ENCODE data around the gene APLP1. TPM values are rescaled to one million over a fixed set of nuclear protein-coding genes. Genes with fewer than 3 reads are reported as not detected.

APLP1 gene
- total and polyA plus RNA-seq, 4 donors, result 0.08 to 0.51 (median 0.16) TPM; not detected in 1

GRCh38 chr19:35848486-35848885 is 19.9 kb upstream of the APLP1 start:
- Histone ChIP-seq H3K9me3 (ENCODE audit: control insufficient read depth in 4 of 4, low read length in 3 of 4) (no peaks in the 10 kb centered on the region), H3K4me3 (ENCODE audit: low read depth in 1 of 3, low read length in 3 of 3) (no peak overlapping the region), H3K27me3 (ENCODE audit: control insufficient read depth in 4 of 4, insufficient read depth in 4 of 4, low read length in 3 of 4) (peaks cover 0 to 14% (median 10%) of the 10 kb centered on the region in 4 donors), H3K36me3 (ENCODE audit: control insufficient read depth in 4 of 4, insufficient read depth in 3 of 4, low read depth in 1 of 4, low read length in 3 of 4) (no peaks in the 10 kb centered on the region), H3K9ac (ENCODE audit: low read depth in 1 of 2, low read length in 2 of 2) (no peak overlapping the region), H3K4me1 (ENCODE audit: control insufficient read depth in 4 of 4, insufficient read depth in 4 of 4, low read length in 3 of 4) (peaks cover 0 to 6% (median 5%) of the 10 kb centered on the region in 4 donors), H3K27ac (ENCODE audit: low read depth in 1 of 2, low read length in 2 of 2) (no peak overlapping the region)
- TF ChIP-seq ATF3 (IDR thresholded peaks at IDR 0.05) (no peak), NR2F2 (IDR thresholded peaks at IDR 0.05) (no peak), YY1 (IDR thresholded peaks at IDR 0.05) (no peak), MAX (IDR thresholded peaks at IDR 0.05) (no peak), EGR1 (IDR thresholded peaks at IDR 0.05; ENCODE audit: low read depth in 2 of 2) (no peak)
- no peak for DNase-seq (ENCODE audit: low spot score)
- WGBS, result 70% methylated on average over 8 of the region's 8 CpGs

GRCh38 chr19:35848919-35849505 is 19.4 kb upstream of the APLP1 start:
- H3K9ac ChIP-seq (ENCODE audit: low read depth in 1 of 2, low read length in 2 of 2), result no peak overlapping the region
- H3K27me3 ChIP-seq (ENCODE audit: control insufficient read depth in 4 of 4, insufficient read depth in 4 of 4, low read length in 3 of 4), result peaks cover 0 to 9% (median 8%) of the 10 kb centered on the region in 4 donors
- H3K36me3 ChIP-seq (ENCODE audit: control insufficient read depth in 4 of 4, insufficient read depth in 3 of 4, low read depth in 1 of 4, low read length in 3 of 4), result no peaks in the 10 kb centered on the region
- no peak overlapping the region for H3K27ac ChIP-seq (ENCODE audit: low read depth in 1 of 2, low read length in 2 of 2)
- DNase-seq (ENCODE audit: low spot score), result no peak
- H3K4me1 ChIP-seq (ENCODE audit: control insufficient read depth in 4 of 4, insufficient read depth in 4 of 4, low read length in 3 of 4), result peaks cover 0 to 6% (median 5%) of the 10 kb centered on the region in 4 donors
- H3K9me3 ChIP-seq (ENCODE audit: control insufficient read depth in 4 of 4, low read length in 3 of 4), result no peaks in the 10 kb centered on the region
- H3K4me3 ChIP-seq (ENCODE audit: low read depth in 1 of 3, low read length in 3 of 3), result no peak overlapping the region
- WGBS, result 90% methylated on average over 18 of the region's 18 CpGs
- TF ChIP-seq EGR1 (IDR thresholded peaks at IDR 0.05; ENCODE audit: low read depth in 2 of 2), result no peak
- no peak for TF ChIP-seq GABPA (IDR thresholded peaks at IDR 0.05 in 1 of 2, conservative IDR thresholded peaks at IDR 0.05 in 1 of 2)
- no peak for TF ChIP-seq SP1 (IDR thresholded peaks at IDR 0.05)
- no peak for TF ChIP-seq RAD21 (IDR thresholded peaks at IDR 0.05)
- no peak for TF ChIP-seq HNF4G (IDR thresholded peaks at IDR 0.05)
- TF ChIP-seq REST (IDR thresholded peaks at IDR 0.05), result no peak
- TF ChIP-seq CTCF (IDR thresholded peaks at IDR 0.05; ENCODE audit: low read depth, low read length, missing input control), result no peak
- no peak for TF ChIP-seq FOXA1 (IDR thresholded peaks at IDR 0.05)
- no peak for TF ChIP-seq HNF4A (conservative IDR thresholded peaks at IDR 0.05)
- TF ChIP-seq JUND (IDR thresholded peaks at IDR 0.05), result no peak
- TF ChIP-seq ZBTB33 (IDR thresholded peaks at IDR 0.05), result no peak
- no peak for TF ChIP-seq RXRA (IDR thresholded peaks at IDR 0.05)
- TF ChIP-seq MAX (IDR thresholded peaks at IDR 0.05), result no peak
- TF ChIP-seq YY1 (IDR thresholded peaks at IDR 0.05), result no peak
- no peak for TF ChIP-seq NR2F2 (IDR thresholded peaks at IDR 0.05)
- TF ChIP-seq TAF1 (conservative IDR thresholded peaks at IDR 0.05), result no peak

All from liver (tissue), 9 donors.